ENCODE measurements around the gene GSTM4. TPM values are rescaled to one million over a fixed set of nuclear protein-coding genes. Genes with fewer than 3 reads are reported as not detected.
"Not testable (repeated sequence)": the region's sequence is repeated elsewhere in the genome, so short reads cannot be mapped to it uniquely, and the experiment has no call there.

The GSTM4 gene
- total RNA-seq, 1 experiment from 2014 or later, result 5.8 TPM

DNA sequence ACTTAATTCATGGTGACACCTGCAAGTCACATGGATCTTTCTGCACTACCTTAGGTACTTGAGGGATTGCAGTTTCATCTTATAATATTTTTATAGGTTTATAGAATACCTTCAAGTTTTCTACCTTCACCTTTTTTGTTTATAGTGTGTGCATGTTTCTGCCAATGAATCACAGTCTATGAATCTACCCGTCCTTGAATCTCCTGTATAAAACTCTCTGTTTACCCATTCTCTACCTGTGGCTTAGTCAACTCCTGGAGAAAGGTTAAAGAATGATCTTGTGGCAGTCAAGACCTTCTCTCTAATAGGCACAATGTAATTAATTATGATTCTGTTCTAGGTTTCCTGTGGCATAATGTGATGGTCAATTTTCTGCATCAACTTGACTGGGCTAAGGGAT is 8.8 kb downstream of the GSTM4 start:
- H3K36me3 Mint-ChIP-seq (ENCODE audit: insufficient read depth, unreplicated experiment), result no peaks in the 10 kb centered on the region
- no peak for DNase-seq (ENCODE audit: unreplicated experiment)
- H3K9me3 Mint-ChIP-seq (ENCODE audit: unreplicated experiment), result no peaks in the 10 kb centered on the region
- H3K27me3 Mint-ChIP-seq (ENCODE audit: insufficient read depth, unreplicated experiment), result no peaks in the 10 kb centered on the region
- no peaks in the 10 kb centered on the region for H3K4me1 Mint-ChIP-seq (ENCODE audit: insufficient read depth, unreplicated experiment)
- TF ChIP-seq, protein P1, sequence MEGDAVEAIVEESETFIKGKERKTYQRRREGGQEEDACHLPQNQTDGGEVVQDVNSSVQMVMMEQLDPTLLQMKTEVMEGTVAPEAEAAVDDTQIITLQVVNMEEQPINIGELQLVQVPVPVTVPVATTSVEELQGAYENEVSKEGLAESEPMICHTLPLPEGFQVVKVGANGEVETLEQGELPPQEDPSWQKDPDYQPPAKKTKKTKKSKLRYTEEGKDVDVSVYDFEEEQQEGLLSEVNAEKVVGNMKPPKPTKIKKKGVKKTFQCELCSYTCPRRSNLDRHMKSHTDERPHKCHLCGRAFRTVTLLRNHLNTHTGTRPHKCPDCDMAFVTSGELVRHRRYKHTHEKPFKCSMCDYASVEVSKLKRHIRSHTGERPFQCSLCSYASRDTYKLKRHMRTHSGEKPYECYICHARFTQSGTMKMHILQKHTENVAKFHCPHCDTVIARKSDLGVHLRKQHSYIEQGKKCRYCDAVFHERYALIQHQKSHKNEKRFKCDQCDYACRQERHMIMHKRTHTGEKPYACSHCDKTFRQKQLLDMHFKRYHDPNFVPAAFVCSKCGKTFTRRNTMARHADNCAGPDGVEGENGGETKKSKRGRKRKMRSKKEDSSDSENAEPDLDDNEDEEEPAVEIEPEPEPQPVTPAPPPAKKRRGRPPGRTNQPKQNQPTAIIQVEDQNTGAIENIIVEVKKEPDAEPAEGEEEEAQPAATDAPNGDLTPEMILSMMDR (IDR thresholded peaks at IDR 0.05; ENCODE audit: unreplicated experiment), result no peak
- no peak overlapping the region for H3K4me3 Mint-ChIP-seq (ENCODE audit: unreplicated experiment)
- no TSS peak for BruUV-seq (replicated peaks)
- H3K27ac Mint-ChIP-seq (ENCODE audit: low read depth, unreplicated experiment), result no peak overlapping the region
- POLR2A ChIA-PET, result no interaction called here
- CTCF ChIA-PET, result interaction anchor here (0.6 kb wide), 1 partner anchor 28 kb away, joined by 3 read pairs; no protein-coding TSS in a partner anchor
- intact Hi-C loops (cut with micrococcal nuclease), result no loop called here

DNA sequence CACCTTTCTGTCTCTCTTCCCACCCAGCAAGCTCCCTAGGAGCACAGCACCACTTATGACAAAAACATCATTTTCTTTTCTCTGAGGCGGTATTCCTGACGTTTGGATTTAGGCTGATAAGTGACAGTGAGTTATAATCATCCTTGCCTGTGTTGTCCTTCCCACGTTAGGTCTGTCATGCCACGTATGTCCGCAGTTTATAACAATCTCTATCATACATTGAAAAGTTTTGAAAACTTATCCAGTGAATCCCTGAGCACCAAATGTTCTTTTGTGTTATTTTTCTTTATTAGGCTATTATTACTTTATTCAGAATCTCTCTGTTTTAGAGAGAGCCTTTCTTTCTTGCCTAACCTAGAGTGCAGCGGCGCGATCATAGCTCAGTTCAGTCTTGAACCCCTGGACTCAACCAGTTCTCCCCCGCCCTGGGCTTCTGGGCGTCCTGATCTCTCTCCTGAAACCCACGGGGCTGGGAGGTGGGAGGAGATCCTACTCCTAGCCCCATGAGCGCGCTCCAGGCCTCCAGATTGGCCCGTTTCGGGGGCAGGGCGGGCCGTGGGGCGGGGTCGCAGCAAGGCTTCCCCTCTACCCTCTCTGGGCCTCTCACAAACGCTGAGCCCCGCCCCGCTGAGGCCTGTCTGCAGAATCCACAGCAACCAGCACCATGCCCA is 11.7 kb downstream of the GSTM4 start, which contains the start of gene GSTM2:
Gene GSTM2 (plus strand): TSS at position 606 of the 671 bp plus-strand sequence. CDS start 59 bp downstream, at position 665.
- no peak within 1 kb of the TSS for H3K27ac Mint-ChIP-seq (ENCODE audit: low read depth, unreplicated experiment)
- intact Hi-C loops (cut with micrococcal nuclease), result no loop called here
- H3K4me1 Mint-ChIP-seq (ENCODE audit: insufficient read depth, unreplicated experiment), result no peaks in the 10 kb centered on the region
- CTCF ChIA-PET, result no interaction called here
- no peak for DNase-seq (ENCODE audit: unreplicated experiment)
- H3K36me3 Mint-ChIP-seq (ENCODE audit: insufficient read depth, unreplicated experiment), result no peaks in the 10 kb centered on the region
- H3K4me3 Mint-ChIP-seq (ENCODE audit: unreplicated experiment), result no peak within 1 kb of the TSS
- TF ChIP-seq, protein P1 (IDR thresholded peaks at IDR 0.05; ENCODE audit: unreplicated experiment), result no peak
- no TSS peak for BruUV-seq (replicated peaks)
- no peaks in the 10 kb centered on the region for H3K9me3 Mint-ChIP-seq (ENCODE audit: unreplicated experiment)
- POLR2A ChIA-PET, result no interaction called here
- no peaks in the 10 kb centered on the region for H3K27me3 Mint-ChIP-seq (ENCODE audit: insufficient read depth, unreplicated experiment)

DNA sequence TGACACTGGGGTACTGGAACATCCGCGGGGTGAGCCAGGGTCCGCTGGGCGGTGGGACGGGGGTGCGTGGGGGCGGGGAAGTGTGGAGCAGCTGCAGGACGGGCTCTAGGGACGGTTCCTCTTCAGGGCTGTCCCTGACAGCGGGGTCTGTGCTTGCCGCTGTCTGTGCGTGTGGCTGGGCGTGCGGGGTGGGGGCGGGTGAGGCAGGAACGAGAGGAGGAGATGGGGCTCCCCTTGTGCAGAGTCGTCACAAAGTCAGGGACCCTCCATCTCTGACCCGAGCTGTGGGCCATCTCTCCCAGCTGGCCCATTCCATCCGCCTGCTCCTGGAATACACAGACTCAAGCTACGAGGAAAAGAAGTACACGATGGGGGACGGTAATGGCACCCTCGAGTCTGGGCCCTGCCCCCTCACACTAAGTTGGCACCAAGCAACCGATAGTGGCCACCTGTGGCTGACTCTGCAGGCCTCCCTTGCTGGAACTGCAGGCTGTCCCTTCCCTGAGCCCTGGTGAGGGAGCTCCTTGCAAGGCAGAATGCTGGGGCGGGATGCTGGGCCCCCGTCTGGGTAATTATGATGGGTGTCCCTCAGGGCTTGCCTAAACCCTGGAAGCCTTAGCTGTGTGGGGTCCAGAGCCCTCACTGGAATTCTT is 12.3 kb downstream of the GSTM4 start:
- no peak for DNase-seq (ENCODE audit: unreplicated experiment)
- TF ChIP-seq, protein P1 (IDR thresholded peaks at IDR 0.05; ENCODE audit: unreplicated experiment), result no peak
- no TSS peak for BruUV-seq (replicated peaks)
- CTCF ChIA-PET, result interaction anchor here (1.2 kb wide), 1 partner anchor 107 kb away, joined by 3 read pairs; no protein-coding TSS in a partner anchor
- Mint-ChIP-seq H3K27ac (ENCODE audit: low read depth, unreplicated experiment) (no peak overlapping the region), H3K9me3 (ENCODE audit: unreplicated experiment) (no peaks in the 10 kb centered on the region), H3K27me3 (ENCODE audit: insufficient read depth, unreplicated experiment) (no peaks in the 10 kb centered on the region), H3K36me3 (ENCODE audit: insufficient read depth, unreplicated experiment) (no peaks in the 10 kb centered on the region), H3K4me3 (ENCODE audit: unreplicated experiment) (no peak overlapping the region), H3K4me1 (ENCODE audit: insufficient read depth, unreplicated experiment) (no peaks in the 10 kb centered on the region)
- intact Hi-C loops (cut with micrococcal nuclease), result no loop called here
- POLR2A ChIA-PET, result no interaction called here

DNA sequence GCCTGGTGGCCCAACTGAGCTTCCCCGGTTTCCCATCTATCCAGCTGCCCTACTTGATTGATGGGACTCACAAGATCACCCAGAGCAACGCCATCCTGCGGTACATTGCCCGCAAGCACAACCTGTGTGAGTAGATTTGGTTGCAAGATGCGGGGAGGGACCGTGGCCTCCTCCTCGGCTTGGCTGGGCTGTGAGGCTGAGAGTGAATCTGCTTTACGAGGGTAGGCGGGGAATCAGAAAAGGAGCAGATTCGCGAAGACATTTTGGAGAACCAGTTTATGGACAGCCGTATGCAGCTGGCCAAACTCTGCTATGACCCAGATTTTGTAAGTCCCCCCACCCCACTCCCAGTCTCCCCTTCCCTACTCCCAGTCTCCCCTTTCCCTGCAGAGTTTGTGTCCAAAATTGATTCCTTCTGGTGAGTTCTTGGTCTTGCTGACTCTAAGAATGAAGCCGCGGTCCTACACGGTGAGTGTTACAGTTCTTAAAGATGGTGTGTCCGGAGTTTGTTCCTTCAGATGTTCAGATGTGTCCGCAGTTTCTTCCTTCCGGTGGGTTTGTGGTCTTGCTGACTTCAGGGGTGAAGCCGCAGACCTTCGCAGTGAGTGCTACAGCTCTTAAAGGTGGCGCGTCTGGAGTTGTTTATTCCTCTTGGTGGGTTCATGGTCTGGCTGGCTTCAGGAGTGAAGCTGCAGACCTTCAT is 13.5 kb downstream of the GSTM4 start:
- no TSS peak for BruUV-seq (replicated peaks)
- CTCF ChIA-PET, result interaction anchor here (0.7 to 1.2 kb wide), 2 partner anchors 17 to 105 kb away, joined by 3 read pairs; no protein-coding TSS in a partner anchor
- Mint-ChIP-seq H3K4me1 (ENCODE audit: insufficient read depth, unreplicated experiment) (no peaks in the 10 kb centered on the region), H3K27me3 (ENCODE audit: insufficient read depth, unreplicated experiment) (no peaks in the 10 kb centered on the region), H3K36me3 (ENCODE audit: insufficient read depth, unreplicated experiment) (no peaks in the 10 kb centered on the region), H3K27ac (ENCODE audit: low read depth, unreplicated experiment) (no peak overlapping the region), H3K4me3 (ENCODE audit: unreplicated experiment) (no peak overlapping the region), H3K9me3 (ENCODE audit: unreplicated experiment) (no peaks in the 10 kb centered on the region)
- POLR2A ChIA-PET, result no interaction called here
- TF ChIP-seq, protein P1 (IDR thresholded peaks at IDR 0.05; ENCODE audit: unreplicated experiment), result no peak
- DNase-seq (ENCODE audit: unreplicated experiment), result no peak
- intact Hi-C loops (cut with micrococcal nuclease), result no loop called here

DNA sequence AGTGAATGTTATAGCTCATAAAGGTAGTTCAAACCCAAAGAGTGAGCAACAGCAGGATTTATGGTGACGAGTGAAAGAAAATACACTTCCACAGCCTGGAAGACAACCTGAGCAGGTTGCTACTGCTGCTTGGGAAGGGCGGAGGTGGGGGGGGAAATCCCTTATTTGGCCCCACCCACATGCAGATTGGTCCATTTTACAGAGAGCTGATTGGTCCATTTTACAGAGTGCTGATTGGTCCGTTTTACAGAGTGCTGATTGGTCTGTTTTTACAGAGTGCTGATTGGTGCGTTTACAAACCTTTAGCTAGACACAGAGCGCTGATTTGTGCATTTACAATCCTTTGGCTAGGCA is 14.0 kb downstream of the GSTM4 start:
- H3K27me3 Mint-ChIP-seq (ENCODE audit: insufficient read depth, unreplicated experiment); H3K4me1 Mint-ChIP-seq (ENCODE audit: insufficient read depth, unreplicated experiment); POLR2A ChIA-PET; H3K36me3 Mint-ChIP-seq (ENCODE audit: insufficient read depth, unreplicated experiment); BruUV-seq (replicated peaks); DNase-seq (ENCODE audit: unreplicated experiment); intact Hi-C loops (cut with micrococcal nuclease); H3K4me3 Mint-ChIP-seq (ENCODE audit: unreplicated experiment); H3K27ac Mint-ChIP-seq (ENCODE audit: low read depth, unreplicated experiment); H3K9me3 Mint-ChIP-seq (ENCODE audit: unreplicated experiment): not testable (repeated sequence)
- CTCF ChIA-PET, result interaction anchor here (1.3 to 1.8 kb wide), 2 partner anchors 29 to 107 kb away, joined by 3 to 11 read pairs; no protein-coding TSS in a partner anchor

Measured in MCF 10A (cell line).